Panc1 (cell line): ENCODE data around the gene NOTO. TPM values are rescaled to one million over a fixed set of nuclear protein-coding genes. Genes with fewer than 3 reads are reported as not detected.

Source experiments
- ATAC-seq: fragments of 200-7000 bp; cut with Tn5 transposase; 2 replicates; pipeline ENCODE4 v1.9.1; 2020; ENCODE audit warnings: mild to moderate bottlenecking, moderate library complexity
- BruUV-seq: library from RNA; stranded (reverse); fragments of 400-500 nt; replicated peaks from 2 replicates; lab custom pipeline; 2021; lab: Mats Ljungman, UMichigan
- CTCF ChIA-PET: fragments of 300-600 bp; sonication (Branson Sonifier 250); formaldehyde crosslinking; loops from one replicate; lab custom pipeline; 2022; ENCODE audit warnings: antibody characterized with exemption; lab: Charles Lee
- POLR2A ChIA-PET: fragments of 300-600 bp; sonication (Branson Sonifier 250); formaldehyde crosslinking; loops from one replicate; lab custom pipeline; 2022; ENCODE audit warnings: antibody characterized with exemption; lab: Charles Lee
- DNase-seq: peaks from one replicate; pipeline ENCODE4 v3.0.0-alpha.2; 2010; ENCODE audit warnings: low read depth, low spot score
- H3K27ac ChIP-seq: 2 replicates; pipeline ENCODE4 v1.5.1; 2011; ENCODE audit warnings: mild to moderate bottlenecking, low read length, inconsistent platforms
- H3K27me3 ChIP-seq: fragments of 200-500 bp; sonication (Bioruptor generic); 2 replicates; pipeline ENCODE4 v1.6.0; 2014; ENCODE audit warnings: low read length, inconsistent platforms; ENCODE audit not compliant: control insufficient read depth, insufficient read depth
- H3K36me3 ChIP-seq: fragments of 200-500 bp; sonication (Bioruptor generic); 2 replicates; pipeline ENCODE4 v1.5.1; 2014; ENCODE audit warnings: inconsistent platforms, mild to moderate bottlenecking, low read length, moderate library complexity; ENCODE audit not compliant: control insufficient read depth, insufficient read depth
- H3K4me1 ChIP-seq: 2 replicates; pipeline ENCODE4 v1.5.1; 2011; ENCODE audit warnings: inconsistent platforms, mild to moderate bottlenecking, low read length, moderate library complexity; ENCODE audit not compliant: control insufficient read depth, insufficient read depth
- H3K4me3 ChIP-seq, 2 experiments: 2 replicates each; pipeline ENCODE4 v1.5.1; 2011 to 2012; ENCODE audit warnings: low read depth in 2 of 2, low read length in 2 of 2, mild to moderate bottlenecking in 2 of 2, inconsistent platforms in 1 of 2, moderate library complexity in 1 of 2
- H3K9me3 ChIP-seq: fragments of 200-500 bp; sonication (Bioruptor generic); 2 replicates; pipeline ENCODE4 v1.5.1; 2014; ENCODE audit warnings: low read depth, mild to moderate bottlenecking, inconsistent platforms, low read length, moderate library complexity; ENCODE audit not compliant: control insufficient read depth, insufficient read depth
- POLR2AphosphoS5 ChIP-seq: IDR thresholded peaks from 2 replicates; pipeline ENCODE4 v1.6.1; 2012; ENCODE audit warnings: mild to moderate bottlenecking, low read depth, low read length, moderate library complexity
- SIN3A ChIP-seq: IDR thresholded peaks from 2 replicates; pipeline ENCODE4 v1.6.1; 2012; ENCODE audit warnings: low read depth, mild to moderate bottlenecking, low read length, moderate library complexity, borderline replicate concordance; ENCODE audit not compliant: insufficient read depth
- TCF7L2 ChIP-seq: IDR thresholded peaks from 2 replicates; pipeline ENCODE4 v1.6.1; 2011; ENCODE audit warnings: mild to moderate bottlenecking, low read depth, low read length, inconsistent platforms
- in situ Hi-C: cut with HindIII; loops from 2 replicates; pipeline ENCODE4 v1.10.0; 2016; ENCODE audit warnings: low sequenced_read_pairs, low pct_unique_long_range_greater_than_20kb
- intact Hi-C: fragments of 100-400 bp; cut with micrococcal nuclease; formaldehyde crosslinking; loops from one replicate; pipeline ENCODE4 v1.10.0; 2022; ENCODE audit not compliant: unreplicated experiment
- total RNA-seq: library from RNA; stranded (reverse); gene quantifications from one replicate; pipeline ENCODE4 v1.2.1, GENCODE V29; 2021; ENCODE audit not compliant: unreplicated experiment
- TF ChIP-seq, protein P1 (sequence below): fragments of 450-650 bp; IDR thresholded peaks from 2 replicates; pipeline ENCODE4 v1.5.1; 2017; ENCODE audit warnings: mild to moderate bottlenecking
- TF ChIP-seq, protein P2 (sequence below), 2 experiments: IDR thresholded peaks; 2 replicates each; pipeline ENCODE4 v1.6.1; 2011 to 2012; ENCODE audit warnings: low read depth in 2 of 2, control low read depth in 1 of 2, low read length in 1 of 2, mild to moderate bottlenecking in 1 of 2, moderate library complexity in 1 of 2; ENCODE audit not compliant: insufficient read depth in 1 of 2

The NOTO gene
- total RNA-seq, 1 experiment from 2014 or later: 0.08 TPM

DNA sequence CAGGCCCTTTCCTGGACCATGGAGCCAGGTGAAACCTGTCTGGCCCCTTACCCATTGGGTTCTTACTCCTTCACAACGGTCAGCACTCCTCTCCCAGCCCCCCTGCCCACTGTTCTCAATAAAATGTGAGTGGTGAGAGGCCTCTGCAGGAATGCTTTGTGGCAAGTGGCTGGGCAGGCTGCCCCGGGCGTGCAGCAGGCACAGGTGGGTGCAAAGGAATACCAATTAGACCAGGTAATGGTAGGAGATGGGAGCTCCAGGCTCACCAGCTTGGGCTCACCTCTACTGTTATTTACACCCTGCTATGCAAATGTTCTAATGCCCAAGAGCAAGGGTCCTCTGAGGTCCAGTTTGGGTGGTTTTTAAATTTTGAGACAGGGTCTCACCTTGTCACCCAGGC is 24.7 kb downstream of the NOTO start:
- BruUV-seq: no TSS peak
- Histone ChIP-seq H3K9me3 (no peaks in the 10 kb centered on the region), H3K4me3 (no peak overlapping the region), H3K4me1 (no peaks in the 10 kb centered on the region), H3K27me3 (no peaks in the 10 kb centered on the region), H3K36me3 (peaks cover 8% of the 10 kb centered on the region; the same call in 1 of the 2 replicates), H3K27ac (no peak overlapping the region)
- POLR2A ChIA-PET: no interaction called here
- TF ChIP-seq, protein P1, sequence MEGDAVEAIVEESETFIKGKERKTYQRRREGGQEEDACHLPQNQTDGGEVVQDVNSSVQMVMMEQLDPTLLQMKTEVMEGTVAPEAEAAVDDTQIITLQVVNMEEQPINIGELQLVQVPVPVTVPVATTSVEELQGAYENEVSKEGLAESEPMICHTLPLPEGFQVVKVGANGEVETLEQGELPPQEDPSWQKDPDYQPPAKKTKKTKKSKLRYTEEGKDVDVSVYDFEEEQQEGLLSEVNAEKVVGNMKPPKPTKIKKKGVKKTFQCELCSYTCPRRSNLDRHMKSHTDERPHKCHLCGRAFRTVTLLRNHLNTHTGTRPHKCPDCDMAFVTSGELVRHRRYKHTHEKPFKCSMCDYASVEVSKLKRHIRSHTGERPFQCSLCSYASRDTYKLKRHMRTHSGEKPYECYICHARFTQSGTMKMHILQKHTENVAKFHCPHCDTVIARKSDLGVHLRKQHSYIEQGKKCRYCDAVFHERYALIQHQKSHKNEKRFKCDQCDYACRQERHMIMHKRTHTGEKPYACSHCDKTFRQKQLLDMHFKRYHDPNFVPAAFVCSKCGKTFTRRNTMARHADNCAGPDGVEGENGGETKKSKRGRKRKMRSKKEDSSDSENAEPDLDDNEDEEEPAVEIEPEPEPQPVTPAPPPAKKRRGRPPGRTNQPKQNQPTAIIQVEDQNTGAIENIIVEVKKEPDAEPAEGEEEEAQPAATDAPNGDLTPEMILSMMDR: no peak
- TF ChIP-seq TCF7L2: no peak
- TF ChIP-seq POLR2AphosphoS5: no peak
- TF ChIP-seq, protein P2, sequence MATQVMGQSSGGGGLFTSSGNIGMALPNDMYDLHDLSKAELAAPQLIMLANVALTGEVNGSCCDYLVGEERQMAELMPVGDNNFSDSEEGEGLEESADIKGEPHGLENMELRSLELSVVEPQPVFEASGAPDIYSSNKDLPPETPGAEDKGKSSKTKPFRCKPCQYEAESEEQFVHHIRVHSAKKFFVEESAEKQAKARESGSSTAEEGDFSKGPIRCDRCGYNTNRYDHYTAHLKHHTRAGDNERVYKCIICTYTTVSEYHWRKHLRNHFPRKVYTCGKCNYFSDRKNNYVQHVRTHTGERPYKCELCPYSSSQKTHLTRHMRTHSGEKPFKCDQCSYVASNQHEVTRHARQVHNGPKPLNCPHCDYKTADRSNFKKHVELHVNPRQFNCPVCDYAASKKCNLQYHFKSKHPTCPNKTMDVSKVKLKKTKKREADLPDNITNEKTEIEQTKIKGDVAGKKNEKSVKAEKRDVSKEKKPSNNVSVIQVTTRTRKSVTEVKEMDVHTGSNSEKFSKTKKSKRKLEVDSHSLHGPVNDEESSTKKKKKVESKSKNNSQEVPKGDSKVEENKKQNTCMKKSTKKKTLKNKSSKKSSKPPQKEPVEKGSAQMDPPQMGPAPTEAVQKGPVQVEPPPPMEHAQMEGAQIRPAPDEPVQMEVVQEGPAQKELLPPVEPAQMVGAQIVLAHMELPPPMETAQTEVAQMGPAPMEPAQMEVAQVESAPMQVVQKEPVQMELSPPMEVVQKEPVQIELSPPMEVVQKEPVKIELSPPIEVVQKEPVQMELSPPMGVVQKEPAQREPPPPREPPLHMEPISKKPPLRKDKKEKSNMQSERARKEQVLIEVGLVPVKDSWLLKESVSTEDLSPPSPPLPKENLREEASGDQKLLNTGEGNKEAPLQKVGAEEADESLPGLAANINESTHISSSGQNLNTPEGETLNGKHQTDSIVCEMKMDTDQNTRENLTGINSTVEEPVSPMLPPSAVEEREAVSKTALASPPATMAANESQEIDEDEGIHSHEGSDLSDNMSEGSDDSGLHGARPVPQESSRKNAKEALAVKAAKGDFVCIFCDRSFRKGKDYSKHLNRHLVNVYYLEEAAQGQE (IDR thresholded peaks at IDR 0.05; ENCODE audit: insufficient read depth in 1 of 2, low read depth in 2 of 2, low read length in 1 of 2): no peak
- TF ChIP-seq SIN3A: no peak
- ATAC-seq: no peak
- intact Hi-C loops: no loop called here
- in situ Hi-C loops: no loop called here
- CTCF ChIA-PET: no interaction called here
- DNase-seq: no peak

DNA sequence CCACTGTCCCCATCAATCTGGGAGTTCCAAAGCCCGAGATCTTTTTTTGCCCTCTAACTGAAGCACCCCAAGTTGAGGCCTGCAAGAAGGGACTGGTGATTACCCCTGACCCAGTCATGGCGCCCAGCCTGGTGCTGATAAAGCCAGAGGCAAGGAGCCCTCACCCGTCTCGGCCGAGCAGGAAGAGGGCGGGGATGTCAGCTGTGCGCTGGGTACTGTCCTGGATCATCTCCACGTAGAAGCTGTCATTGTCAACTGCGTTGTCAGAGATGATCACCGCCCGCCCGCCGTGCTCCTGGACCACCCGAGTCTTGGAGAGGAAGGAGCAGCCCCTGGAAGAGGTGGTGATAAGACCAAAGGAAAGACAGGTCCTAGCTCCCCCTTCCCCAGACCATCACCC is 26.3 kb downstream of the NOTO start:
- Histone ChIP-seq H3K4me3 (no peak overlapping the region), H3K27ac (no peak overlapping the region), H3K36me3 (peaks cover 2% of the 10 kb centered on the region; the same call in 1 of the 2 replicates), H3K4me1 (no peaks in the 10 kb centered on the region), H3K9me3 (no peaks in the 10 kb centered on the region), H3K27me3 (no peaks in the 10 kb centered on the region)
- in situ Hi-C loops (no loop called here), intact Hi-C loops (no loop called here)
- DNase-seq (no peak), ATAC-seq (no peak)
- ChIA-PET POLR2A (no interaction called here), CTCF (no interaction called here)
- no peak for TF ChIP-seq SIN3A
- TF ChIP-seq, protein P1: no peak
- no peak for TF ChIP-seq TCF7L2
- TF ChIP-seq POLR2AphosphoS5: no peak
- TF ChIP-seq, protein P2 (IDR thresholded peaks at IDR 0.05; ENCODE audit: insufficient read depth in 1 of 2, low read depth in 2 of 2, low read length in 1 of 2): no peak
- BruUV-seq: no TSS peak
